Parathyroid adenoma (tissue), 2 donors: ENCODE data around the gene RASSF7.

Experiments
- H2AFZ ChIP-seq: fragments of 300-600 bp; sonication (generic); one replicate; pipeline ENCODE4 v1.7.0; 2017; ENCODE audit warnings: antibody characterized with exemption, mild to moderate bottlenecking
- H3K27ac ChIP-seq: fragments of 300-600 bp; sonication (generic); one replicate; pipeline ENCODE4 v1.7.0; 2017
- H3K27me3 ChIP-seq: fragments of 300-600 bp; sonication (generic); one replicate; pipeline ENCODE4 v1.7.0; 2017; ENCODE audit warnings: low read length; ENCODE audit not compliant: control insufficient read depth, insufficient read depth
- H3K36me3 ChIP-seq: fragments of 300-600 bp; sonication (generic); one replicate; pipeline ENCODE4 v1.7.0; 2017; ENCODE audit warnings: low read length; ENCODE audit not compliant: control insufficient read depth, insufficient read depth
- H3K4me1 ChIP-seq: fragments of 300-600 bp; sonication (generic); one replicate; pipeline ENCODE4 v1.7.0; 2017; ENCODE audit warnings: control low read depth
- H3K4me2 ChIP-seq: fragments of 300-600 bp; sonication (generic); one replicate; pipeline ENCODE4 v1.7.0; 2017; ENCODE audit warnings: low read length
- H3K4me3 ChIP-seq: fragments of 300-600 bp; sonication (generic); one replicate; pipeline ENCODE4 v1.7.0; 2017; ENCODE audit warnings: low read depth, low read length
- H3K79me2 ChIP-seq: fragments of 300-600 bp; sonication (generic); one replicate; pipeline ENCODE4 v1.7.0; 2017; ENCODE audit warnings: control low read depth
- H3K9ac ChIP-seq: fragments of 300-600 bp; sonication (generic); one replicate; pipeline ENCODE4 v1.7.0; 2017; ENCODE audit warnings: mild to moderate bottlenecking
- H3K9me3 ChIP-seq: fragments of 300-600 bp; sonication (generic); one replicate; pipeline ENCODE4 v1.7.0; 2017; ENCODE audit warnings: low read length; ENCODE audit not compliant: control insufficient read depth
- CTCF ChIP-seq: fragments of 300-600 bp; sonication (generic); IDR thresholded peaks from one replicate; pipeline ENCODE4 v1.7.0; 2017; ENCODE audit warnings: antibody characterized with exemption, mild to moderate bottlenecking
- donor health status: primary hyperparathyroidism.

Gene RASSF7

GRCh38 chr11:555227-555779 lies 5.5 kb upstream of the RASSF7 start:
- H3K27me3 ChIP-seq, result no peaks in the 10 kb centered on the region
- peak overlapping the region; percentile 38 for H2AFZ ChIP-seq
- H3K36me3 ChIP-seq, result no peaks in the 10 kb centered on the region
- TF ChIP-seq CTCF, result no peak
- H3K27ac ChIP-seq, result no peak overlapping the region
- H3K4me3 ChIP-seq, result peak overlapping the region; percentile 22
- H3K9ac ChIP-seq, result no peak overlapping the region
- H3K4me1 ChIP-seq, result no peaks in the 10 kb centered on the region
- H3K79me2 ChIP-seq, result no peaks in the 10 kb centered on the region
- no peaks in the 10 kb centered on the region for H3K9me3 ChIP-seq
- no peak overlapping the region for H3K4me2 ChIP-seq

- Histone ChIP-seq H3K4me1 (no peaks in the 10 kb centered on the region), H3K79me2 (no peaks in the 10 kb centered on the region), H3K27me3 (no peaks in the 10 kb centered on the region), H3K9me3 (no peaks in the 10 kb centered on the region), H3K4me3 (no peak overlapping the region), H3K4me2 (no peak overlapping the region), H3K27ac (no peak overlapping the region), H3K9ac (no peak overlapping the region), H2AFZ (no peak overlapping the region), H3K36me3 (no peaks in the 10 kb centered on the region)
- TF ChIP-seq CTCF, result no peak
Observed at GRCh38 chr11:555780-556661, 4.7 kb upstream of the RASSF7 start.

GRCh38 chr11:556662-557256 lies 4.0 kb upstream of the RASSF7 start:
- Histone ChIP-seq H3K27me3 (no peaks in the 10 kb centered on the region), H3K4me1 (no peaks in the 10 kb centered on the region)
- no peak for TF ChIP-seq CTCF

GRCh38 chr11:557328-558132 lies 3.2 kb upstream of the RASSF7 start:
- H3K27ac ChIP-seq, result no peak overlapping the region
- no peaks in the 10 kb centered on the region for H3K9me3 ChIP-seq
- H3K4me2 ChIP-seq, result no peak overlapping the region
- H3K4me3 ChIP-seq, result no peak overlapping the region
- H2AFZ ChIP-seq, result no peak overlapping the region
- H3K9ac ChIP-seq, result no peak overlapping the region
- no peaks in the 10 kb centered on the region for H3K36me3 ChIP-seq
- H3K27me3 ChIP-seq, result no peaks in the 10 kb centered on the region
- TF ChIP-seq CTCF, result no peak
- no peaks in the 10 kb centered on the region for H3K79me2 ChIP-seq
- no peaks in the 10 kb centered on the region for H3K4me1 ChIP-seq

More at GRCh38 chr11:556662-557256, 4.0 kb upstream of the RASSF7 start:
- Histone ChIP-seq H3K4me3 (no peak overlapping the region), H3K4me2 (no peak overlapping the region), H3K36me3 (no peaks in the 10 kb centered on the region), H3K79me2 (no peaks in the 10 kb centered on the region), H3K9me3 (no peaks in the 10 kb centered on the region), H3K9ac (no peak overlapping the region), H3K27ac (no peak overlapping the region), H2AFZ (no peak overlapping the region)
